Measurements from ENCODE around the gene RCL1. TPM values are rescaled to one million over a fixed set of nuclear protein-coding genes. Genes with fewer than 3 reads are reported as not detected.
A peak's percentile ranks its signal among the peaks of the same experiment; 100 is the strongest.

The RCL1 gene
- total and polyA plus RNA-seq, 8 donors: 11.3 to 153 (median 21.9) TPM

DNA sequence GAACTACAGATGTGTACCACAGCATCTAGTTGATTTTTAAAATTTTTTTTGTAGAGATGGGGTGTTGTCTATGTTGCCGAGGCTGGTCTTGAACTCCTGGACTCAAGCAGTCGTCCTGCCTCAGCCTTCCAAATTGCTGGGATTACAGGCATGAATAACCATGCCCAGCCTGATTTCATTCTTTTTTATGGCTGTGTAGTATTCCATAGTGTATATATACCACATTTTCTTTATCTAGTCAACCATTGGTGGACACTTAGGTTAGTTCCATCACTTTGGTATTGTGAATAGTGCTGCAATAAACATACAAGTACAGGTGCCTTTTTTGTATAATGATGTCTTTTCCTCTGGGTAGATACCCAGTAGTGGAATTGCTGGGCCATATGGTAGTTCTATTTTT is 3.8 kb downstream of the RCL1 start:
- no peak overlapping the region for H3K4me3 ChIP-seq
- no peaks in the 10 kb centered on the region for H3K36me3 ChIP-seq
- no peaks in the 10 kb centered on the region for H3K9me3 ChIP-seq
- FAIRE-seq: no peak
- peaks cover 0 to 26% (median 9%) of the 10 kb centered on the region in 3 donors for H3K4me1 ChIP-seq
- no peaks in the 10 kb centered on the region for H3K27me3 ChIP-seq
- TF ChIP-seq CTCF (IDR thresholded peaks at IDR 0.05): no peak
- no peak overlapping the region for H3K27ac ChIP-seq
- 93 to 97% methylated on average over 2 of the region's 2 CpGs for WGBS, 2 donors
- no peak for ATAC-seq
- intact Hi-C loops (cut with DNase I): no loop called here
- no peak for DNase-seq

DNA sequence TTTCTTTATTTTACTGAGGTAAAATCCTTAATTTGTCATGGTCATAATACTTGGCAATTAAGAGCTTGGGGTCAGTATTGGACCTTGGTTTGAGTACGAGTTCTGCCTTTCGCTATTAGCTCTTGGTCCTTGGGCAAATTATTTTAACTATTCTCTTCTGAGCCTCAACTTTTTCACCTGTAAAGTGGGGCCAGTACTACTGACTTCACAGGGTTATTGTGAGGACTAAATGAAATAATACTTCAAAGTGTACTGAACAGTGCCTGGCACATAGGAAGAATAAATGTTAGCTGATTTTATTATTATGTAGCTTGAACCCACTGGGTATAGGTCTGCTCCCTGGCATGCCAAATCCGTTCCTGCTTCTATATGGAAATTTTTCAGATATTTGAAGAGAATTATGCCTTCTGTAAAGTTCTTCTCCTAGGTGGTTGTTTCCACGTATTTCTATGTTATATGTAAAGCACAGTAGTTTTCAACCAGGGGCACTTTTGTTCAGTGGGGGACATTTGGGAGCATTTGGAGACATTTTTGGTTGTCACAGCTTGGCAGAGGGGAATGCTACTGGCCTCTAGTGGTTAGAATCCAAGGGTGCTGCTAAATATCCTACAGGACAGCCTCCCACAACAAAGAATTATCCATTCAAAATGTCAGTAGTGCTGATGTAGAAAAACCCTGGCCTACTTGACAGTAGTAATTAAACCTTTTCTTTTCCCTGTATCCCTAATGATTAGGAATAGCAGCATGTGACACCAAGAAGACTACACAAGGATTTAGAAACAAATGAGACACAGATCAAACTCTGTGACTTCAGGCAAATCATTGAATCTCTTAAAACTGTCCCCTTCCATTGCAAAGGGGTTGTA is 4.5 kb downstream of the RCL1 start:
- Histone ChIP-seq H3K36me3 (no peaks in the 10 kb centered on the region), H3K4me1 (peaks cover 0 to 26% (median 9%) of the 10 kb centered on the region in 3 donors), H3K9me3 (no peaks in the 10 kb centered on the region), H3K4me3 (no peak overlapping the region), H3K27me3 (no peaks in the 10 kb centered on the region), H3K27ac (peak overlapping the region in 1 of 4 donors; percentile 37)
- peak; percentile 14 to 44 (median 30) for TF ChIP-seq CTCF (IDR thresholded peaks at IDR 0.05)
- intact Hi-C loops (cut with DNase I): no loop called here
- FAIRE-seq (no peak), DNase-seq (no peak), ATAC-seq (no peak)
- WGBS, 2 donors: 93 to 95% methylated on average over 4 of the region's 4 CpGs

GRCh38 chr9:4797854-4798150 is 5.1 kb downstream of the RCL1 start:
- ATAC-seq (peak in 1 of 4 donors; percentile 6), FAIRE-seq (no peak)
- WGBS, 2 donors: 42 to 43% methylated on average over 4 of the region's 4 CpGs

GRCh38 chr9:4798281-4799032 is 5.7 kb downstream of the RCL1 start:
- intact Hi-C loops (cut with DNase I): no loop called here
- Histone ChIP-seq H3K4me1 (peaks cover 0 to 26% (median 9%) of the 10 kb centered on the region in 3 donors), H3K27ac (peak overlapping the region in 2 of 4 donors; percentile 31 to 37), H3K4me3 (no peak overlapping the region), H3K9me3 (no peaks in the 10 kb centered on the region), H3K27me3 (no peaks in the 10 kb centered on the region), H3K36me3 (no peaks in the 10 kb centered on the region)
- WGBS, 2 donors: 85 to 89% methylated on average over 2 of the region's 2 CpGs
- ATAC-seq (no peak), DNase-seq (no peak), FAIRE-seq (no peak)
- TF ChIP-seq CTCF (IDR thresholded peaks at IDR 0.05): no peak

More at GRCh38 chr9:4797854-4798150, 5.1 kb downstream of the RCL1 start:
- Histone ChIP-seq H3K27me3 (no peaks in the 10 kb centered on the region), H3K36me3 (no peaks in the 10 kb centered on the region), H3K4me3 (no peak overlapping the region), H3K27ac (peak overlapping the region in 2 of 4 donors; percentile 31 to 37), H3K9me3 (no peaks in the 10 kb centered on the region), H3K4me1 (peaks cover 0 to 26% (median 9%) of the 10 kb centered on the region in 3 donors)
- intact Hi-C loops (cut with DNase I): no loop called here
- no peak for DNase-seq
- no peak for TF ChIP-seq CTCF (IDR thresholded peaks at IDR 0.05)

Data from pancreas (tissue), 10 donors.